GM18858 (cell line): Measurements from ENCODE around the gene COPS6.
A peak's percentile ranks its signal among the peaks of the same experiment; 100 is the strongest.

ENCODE experiments used
- ATAC-seq: cut with Tn5 transposase; IDR thresholded peaks from one replicate; pipeline ENCODE4 v1.9.1; 2021; ENCODE audit not compliant: unreplicated experiment

COPS6 gene

DNA sequence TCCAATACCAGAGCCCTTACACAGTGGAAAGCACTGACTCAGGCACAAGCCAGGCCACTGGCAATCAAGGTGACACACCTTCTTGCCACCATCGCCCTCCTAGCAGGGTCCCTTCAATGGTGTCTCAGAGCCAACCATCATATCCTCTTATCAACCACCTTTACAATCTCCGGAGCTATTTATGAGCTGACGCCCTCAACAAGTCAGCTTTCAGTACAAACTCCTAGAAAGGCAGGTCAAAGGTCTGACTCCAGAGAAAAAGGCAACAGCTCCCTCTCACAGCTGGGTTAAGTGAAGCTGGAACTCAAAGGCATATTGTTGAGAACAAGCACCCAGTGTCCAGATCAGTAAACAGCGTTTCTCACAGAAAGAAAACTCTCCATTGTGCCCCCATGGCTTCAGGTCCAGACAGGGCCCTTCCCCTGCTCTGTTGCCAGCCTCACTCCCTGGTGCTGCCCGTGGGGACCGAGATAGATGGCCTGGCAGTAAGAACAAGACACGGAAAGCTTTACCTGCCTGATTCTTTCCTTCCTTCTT lies 9.7 kb upstream of the COPS6 start:
- ATAC-seq = no peak

DNA sequence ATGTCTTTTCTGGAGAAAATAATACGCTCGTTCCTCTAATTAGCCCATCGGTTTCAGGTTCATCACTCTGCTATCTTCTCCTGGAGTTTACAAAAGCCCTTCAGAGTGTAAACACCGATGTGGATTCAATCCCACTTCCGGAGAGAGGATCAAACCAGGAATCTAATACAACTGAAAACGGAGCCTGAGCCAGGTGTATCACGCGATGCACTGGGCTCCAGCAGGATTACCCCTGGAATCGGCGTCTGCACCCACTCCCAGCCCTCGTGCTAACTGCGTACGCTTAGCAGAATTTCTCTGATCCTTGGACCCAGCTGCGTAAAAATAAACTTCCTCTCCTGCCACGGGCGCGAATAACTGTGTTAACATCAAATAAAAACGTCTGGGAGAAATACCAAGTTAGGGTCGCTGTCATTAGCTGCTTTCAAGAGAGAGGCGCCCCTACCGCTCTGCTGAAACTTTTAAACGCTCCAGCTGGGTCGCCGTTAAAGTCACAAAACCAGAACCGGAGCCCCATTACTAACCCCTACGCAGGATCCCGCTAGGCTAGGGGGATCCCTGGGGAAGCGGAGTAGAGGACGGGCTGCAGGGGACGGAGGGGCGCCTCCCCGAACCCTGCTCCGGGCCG lies 7.7 kb upstream of the COPS6 start:
- peak; percentile 3 for ATAC-seq

DNA sequence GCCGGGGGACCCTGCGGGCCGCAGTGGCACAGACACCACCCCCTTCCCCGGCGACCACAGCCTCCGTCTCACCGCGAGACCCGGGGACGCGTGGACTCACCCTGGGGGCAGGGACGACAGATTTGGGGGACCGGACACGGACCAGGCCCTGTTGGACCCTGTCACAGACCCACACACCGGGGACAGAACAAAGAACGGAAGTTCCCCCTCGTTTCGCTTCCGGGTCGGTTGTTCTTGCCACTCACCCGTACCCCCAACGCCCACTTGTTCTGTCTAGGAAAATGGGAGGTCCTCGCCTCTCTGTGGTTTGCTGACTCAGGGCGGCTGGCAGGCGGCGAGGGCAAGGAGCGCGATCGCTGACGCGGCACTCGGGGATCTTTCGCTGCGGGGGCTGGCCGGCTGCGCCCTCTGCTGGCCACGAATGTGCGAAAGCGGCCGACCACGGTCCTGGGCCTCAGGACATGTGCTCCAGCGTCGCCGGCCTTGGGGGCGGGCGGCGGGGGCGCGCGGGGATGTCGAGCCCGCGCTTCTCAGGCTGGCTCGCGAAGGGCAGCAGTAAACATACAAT lies 7.2 kb upstream of the COPS6 start, which contains the start of gene ZNF3:
Gene ZNF3 (minus strand): TSS at position 189 of the 568 bp plus-strand sequence. CDS start 4,366 bp downstream, outside the sequence.
- peak; percentile 70 for ATAC-seq

- no peak for ATAC-seq
Observed at GRCh38 chr7:100082978-100083377, 5.8 kb upstream of the COPS6 start.

- no peak for ATAC-seq
Observed at GRCh38 chr7:100085515-100085914, 3.3 kb upstream of the COPS6 start.

DNA sequence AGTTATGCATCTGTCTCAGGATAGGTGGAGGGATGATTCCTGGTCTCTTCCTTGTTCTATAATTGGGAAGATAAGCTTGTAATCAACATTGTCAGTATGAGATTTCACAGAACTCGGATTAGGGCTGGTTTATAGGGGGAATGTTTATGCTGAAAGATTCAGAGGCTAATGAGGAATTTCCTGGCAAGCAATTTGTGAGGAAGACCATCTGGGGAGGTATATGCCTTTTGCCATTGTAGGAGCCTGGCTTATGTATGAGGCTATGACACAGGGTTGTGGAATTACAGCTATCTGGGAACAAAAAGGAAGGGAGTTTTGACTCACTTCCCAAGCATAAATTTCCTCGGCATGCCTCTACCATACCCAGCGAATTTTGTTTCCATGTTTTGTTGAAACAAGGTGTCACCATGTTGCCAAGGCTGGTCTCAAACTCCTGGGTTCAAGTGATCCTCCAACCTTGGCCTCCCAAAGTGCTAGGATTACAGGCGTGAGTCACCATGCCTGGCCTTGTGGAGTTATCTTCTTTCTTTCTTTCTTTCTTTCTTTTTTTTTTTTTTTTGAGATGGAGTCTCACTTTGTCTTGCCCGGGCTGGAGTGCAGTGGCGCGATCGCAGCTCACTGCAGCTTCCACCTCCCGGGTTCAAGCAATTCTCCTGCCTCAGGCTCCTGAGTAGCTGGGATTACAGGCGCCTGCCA lies 1.6 kb upstream of the COPS6 start:
- no peak for ATAC-seq

- ATAC-seq = no peak
Observed at GRCh38 chr7:100088095-100088620, 611 bp upstream of the COPS6 start.

DNA sequence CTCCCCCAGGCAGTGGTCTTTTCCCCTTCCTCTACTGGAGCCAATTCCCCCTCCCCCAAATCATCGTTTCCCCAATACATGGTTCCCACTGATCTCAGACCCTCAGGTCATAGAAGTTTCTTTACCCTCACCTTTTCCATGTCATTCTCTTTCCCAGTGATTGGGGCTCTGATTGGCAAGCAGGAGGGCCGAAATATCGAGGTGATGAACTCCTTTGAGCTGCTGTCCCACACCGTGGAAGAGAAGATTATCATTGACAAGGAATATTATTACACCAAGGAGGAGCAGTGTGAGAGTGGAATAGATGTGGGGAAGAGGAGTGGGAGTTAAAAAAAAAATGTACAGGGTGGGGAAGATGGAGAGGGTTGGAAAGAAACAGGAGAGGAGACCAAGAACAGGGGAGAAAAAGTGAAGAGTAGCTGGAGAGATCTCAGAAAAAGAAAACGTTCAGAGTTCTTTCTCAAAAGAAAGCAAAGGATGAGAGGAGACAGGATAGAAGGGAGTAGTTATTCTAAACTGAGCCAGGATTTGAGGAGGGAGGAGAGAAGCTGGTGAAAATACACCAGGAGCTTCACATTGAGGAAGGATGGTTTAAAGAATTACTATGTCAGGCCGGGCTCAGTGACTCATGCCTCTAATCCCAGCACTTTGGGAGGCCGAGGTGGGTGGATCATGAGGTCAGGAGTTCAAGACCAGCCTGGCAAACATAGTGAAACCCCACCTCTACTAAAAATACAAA lies 858 bp downstream of the COPS6 start:
- ATAC-seq = no peak

DNA sequence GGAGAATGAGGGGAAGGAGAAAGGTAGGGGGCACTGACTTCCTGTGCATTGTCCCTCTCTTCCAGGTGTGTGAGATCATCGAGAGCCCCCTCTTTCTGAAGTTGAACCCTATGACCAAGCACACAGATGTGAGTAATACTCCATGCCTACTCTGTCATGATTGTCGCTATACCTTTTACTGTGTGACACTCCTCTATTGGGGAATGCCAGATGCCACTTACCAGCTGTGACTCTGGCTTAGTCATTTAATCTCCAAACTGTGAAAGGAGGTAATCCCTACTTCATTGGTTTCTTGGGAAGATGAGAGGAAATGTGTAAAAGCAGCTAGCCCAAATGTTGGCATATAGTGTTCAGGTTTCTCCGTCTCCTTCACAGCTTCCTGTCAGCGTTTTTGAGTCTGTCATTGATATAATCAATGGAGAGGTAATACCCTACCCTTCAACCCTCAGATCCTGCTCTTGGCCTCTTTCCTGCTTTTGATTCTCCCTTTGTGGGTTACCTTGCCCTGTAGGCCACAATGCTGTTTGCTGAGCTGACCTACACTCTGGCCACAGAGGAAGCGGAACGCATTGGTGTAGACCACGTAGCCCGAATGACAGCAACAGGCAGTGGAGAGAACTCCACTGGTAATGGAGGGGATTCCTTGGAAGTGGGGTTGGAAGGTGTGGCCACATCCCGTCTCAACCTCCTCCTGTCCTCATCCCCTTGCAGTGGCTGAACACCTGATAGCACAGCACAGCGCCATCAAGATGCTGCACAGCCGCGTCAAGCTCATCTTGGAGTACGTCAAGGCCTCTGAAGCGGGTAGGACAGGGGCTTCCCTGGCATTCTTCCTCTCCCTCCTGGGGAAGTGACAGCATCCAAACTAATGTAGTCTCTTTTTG lies 2.0 kb downstream of the COPS6 start:
- ATAC-seq = no peak

DNA sequence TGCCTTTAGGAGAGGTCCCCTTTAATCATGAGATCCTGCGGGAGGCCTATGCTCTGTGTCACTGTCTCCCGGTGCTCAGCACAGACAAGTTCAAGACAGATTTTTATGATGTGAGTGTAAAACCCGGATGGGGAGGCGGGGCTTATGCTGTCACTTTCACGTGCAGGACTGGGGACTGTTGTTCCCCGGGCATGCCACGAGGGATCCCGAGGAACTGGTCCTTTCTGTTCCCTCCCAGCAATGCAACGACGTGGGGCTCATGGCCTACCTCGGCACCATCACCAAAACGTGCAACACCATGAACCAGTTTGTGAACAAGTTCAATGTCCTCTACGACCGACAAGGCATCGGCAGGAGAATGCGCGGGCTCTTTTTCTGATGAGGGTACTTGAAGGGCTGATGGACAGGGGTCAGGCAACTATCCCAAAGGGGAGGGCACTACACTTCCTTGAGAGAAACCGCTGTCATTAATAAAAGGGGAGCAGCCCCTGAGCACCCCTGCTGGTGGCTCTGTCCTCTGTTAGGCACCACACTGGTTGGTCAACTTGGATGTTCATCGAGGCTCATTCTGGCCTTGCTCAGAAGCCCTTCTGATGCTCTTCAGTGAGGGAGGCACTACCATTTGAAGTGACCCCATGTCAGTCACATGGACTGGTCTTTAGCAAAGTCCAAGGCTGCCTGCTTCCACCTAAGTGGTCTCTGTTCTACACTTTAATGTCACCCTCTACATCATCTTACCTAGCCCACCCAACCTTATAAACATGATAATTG lies 2.8 kb downstream of the COPS6 start:
- ATAC-seq = no peak

DNA sequence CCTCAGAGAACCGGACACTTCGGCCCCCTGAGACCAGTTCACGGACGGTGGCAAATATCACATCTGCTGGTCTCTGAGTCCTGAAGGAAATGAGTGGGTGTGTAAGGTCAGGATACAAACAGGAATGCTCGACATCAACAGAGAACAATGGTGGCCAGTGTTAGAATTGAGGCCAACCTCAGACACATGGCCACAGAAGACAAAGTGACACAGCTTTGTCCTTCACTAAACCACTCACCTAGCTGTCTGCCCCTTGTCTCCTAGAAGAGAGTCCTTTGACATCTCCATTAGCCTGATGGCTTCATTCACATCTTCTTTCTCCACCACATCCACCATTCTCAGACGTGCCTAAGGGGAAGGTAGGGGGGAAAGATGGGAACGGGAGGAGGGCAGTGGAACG lies 4.3 kb downstream of the COPS6 start:
- no peak for ATAC-seq

- ATAC-seq = no peak
Observed at GRCh38 chr7:100093498-100093897, 4.7 kb downstream of the COPS6 start.

- no peak for ATAC-seq
Observed at GRCh38 chr7:100093925-100094486, 5.2 kb downstream of the COPS6 start.

DNA sequence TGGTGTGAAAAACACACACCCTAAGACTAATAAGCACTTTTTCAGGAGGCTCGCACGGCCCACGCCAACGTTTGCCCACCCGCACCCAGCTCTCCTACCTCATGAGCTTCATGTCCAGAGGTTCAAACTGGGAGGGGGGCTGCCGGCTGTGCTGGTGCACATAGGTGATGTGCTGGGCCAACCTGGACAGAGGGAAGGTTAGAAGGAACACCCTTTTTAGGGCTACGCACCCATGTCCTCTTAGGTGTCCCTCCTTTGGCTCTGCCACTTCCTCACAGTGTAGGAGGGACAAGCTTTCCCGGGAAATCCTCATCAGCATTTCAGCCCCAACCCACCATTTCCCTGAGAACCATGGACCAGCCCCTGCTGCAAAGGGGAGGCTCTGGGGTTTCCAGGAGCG lies 6.5 kb downstream of the COPS6 start:
- ATAC-seq = no peak

DNA sequence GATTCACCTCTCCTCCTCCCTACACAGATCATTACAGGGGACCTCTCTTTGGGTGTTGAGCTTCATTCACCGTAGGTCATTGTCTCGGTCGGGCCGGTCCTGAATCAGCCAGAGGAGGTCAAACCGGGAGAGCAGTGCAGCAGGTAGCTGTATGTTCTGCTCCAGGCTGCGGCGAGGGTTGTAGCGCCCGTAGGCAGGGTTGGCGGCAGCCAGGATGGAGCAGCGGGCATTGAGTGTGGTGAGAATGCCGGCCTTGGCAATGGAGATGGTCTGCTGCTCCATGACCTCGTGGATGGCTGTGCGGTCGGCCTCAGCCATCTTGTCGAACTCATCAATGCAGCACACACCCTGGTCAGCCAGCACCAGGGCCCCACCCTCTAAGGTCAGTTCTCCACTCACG lies 6.9 kb downstream of the COPS6 start:
- no peak for ATAC-seq

GRCh38 chr7:100098913-100099312 lies 10.1 kb downstream of the COPS6 start:
- no peak for ATAC-seq

DNA sequence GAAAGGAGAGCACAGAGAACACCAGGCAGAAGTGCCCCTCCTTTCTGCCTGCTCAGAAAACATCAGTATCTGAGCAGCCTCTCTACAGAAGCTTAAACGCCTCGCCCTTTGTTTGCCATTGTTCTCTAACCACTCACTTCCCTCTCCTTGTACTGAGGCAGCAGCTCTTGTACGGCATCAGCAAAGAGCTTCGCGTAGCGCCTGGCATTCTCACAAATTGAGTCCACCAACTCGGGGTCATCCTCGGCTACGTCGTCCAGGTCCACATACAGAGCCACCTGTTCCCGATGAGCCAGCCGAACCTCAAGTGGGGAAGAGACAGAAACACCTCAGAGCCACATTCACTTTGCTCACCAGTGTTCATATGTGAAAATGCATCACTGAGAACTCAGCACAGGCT lies 10.7 kb downstream of the COPS6 start:
- ATAC-seq = no peak

GRCh38 chr7:100100420-100101015 lies 11.7 kb downstream of the COPS6 start:
- ATAC-seq = peak; percentile 53
